GM20431 (cell line): ENCODE data around the gene NFKBIE.

ENCODE experiments used
- in situ Hi-C: fragments of 300-500 bp; cut with MseI, MboI; formaldehyde crosslinking; loops from one replicate; pipeline ENCODE4 v1.15.0; 2020; ENCODE audit warnings: low sequenced_read_pairs; ENCODE audit not compliant: unreplicated experiment

NFKBIE gene

GRCh38 chr6:44298055-44298803 lies 32.9 kb upstream of the NFKBIE start:
- in situ Hi-C loops, result no loop called here

DNA sequence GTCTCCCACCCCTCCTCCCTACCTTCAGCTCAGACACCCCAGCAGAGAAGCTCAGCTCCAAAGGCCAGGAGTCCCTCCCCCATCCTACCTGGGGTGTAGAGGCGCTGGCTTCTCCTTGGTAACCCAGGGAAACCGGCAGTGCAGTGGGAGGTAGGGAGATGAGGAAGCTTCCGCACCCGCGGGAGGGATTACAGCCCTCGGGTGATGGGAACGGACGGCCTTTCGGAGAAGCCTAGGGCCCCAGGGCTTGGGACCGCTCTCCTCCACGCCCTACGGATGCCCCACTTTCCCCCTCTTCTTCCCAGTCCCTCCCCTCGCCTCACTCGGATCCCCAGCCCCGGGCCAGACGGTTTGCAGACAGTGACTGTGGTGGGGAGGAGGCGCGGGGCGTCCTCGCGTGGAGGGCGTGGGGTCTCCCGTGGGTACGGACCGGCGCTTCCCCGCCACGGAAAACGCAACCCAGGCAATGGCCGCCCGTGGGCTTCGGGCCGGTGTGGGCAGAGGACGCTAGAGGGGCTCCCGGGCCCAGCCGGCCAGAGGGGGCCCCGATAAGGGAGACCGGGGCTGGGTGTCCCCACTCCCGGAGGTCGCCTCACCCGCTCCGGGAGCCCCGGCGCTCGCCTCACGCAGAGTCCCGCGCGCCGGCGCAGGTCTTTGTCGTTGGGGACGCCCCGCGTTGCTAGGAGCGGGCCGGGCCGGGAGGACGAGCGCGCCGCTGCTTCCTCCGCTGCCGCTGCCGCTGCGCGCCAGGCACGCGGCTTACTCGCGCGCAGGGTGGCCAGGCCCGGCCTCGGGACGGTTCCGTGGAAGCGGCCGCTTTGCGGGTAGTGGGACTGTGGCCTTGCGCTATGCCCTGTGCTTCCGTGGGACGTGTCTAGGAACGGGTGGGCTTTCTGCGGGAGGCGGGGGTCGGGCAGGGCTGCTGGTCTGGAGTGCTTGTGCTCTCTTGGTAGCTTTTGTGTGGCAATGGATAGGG lies 32.0 kb upstream of the NFKBIE start:
- in situ Hi-C loops, result no loop called here

DNA sequence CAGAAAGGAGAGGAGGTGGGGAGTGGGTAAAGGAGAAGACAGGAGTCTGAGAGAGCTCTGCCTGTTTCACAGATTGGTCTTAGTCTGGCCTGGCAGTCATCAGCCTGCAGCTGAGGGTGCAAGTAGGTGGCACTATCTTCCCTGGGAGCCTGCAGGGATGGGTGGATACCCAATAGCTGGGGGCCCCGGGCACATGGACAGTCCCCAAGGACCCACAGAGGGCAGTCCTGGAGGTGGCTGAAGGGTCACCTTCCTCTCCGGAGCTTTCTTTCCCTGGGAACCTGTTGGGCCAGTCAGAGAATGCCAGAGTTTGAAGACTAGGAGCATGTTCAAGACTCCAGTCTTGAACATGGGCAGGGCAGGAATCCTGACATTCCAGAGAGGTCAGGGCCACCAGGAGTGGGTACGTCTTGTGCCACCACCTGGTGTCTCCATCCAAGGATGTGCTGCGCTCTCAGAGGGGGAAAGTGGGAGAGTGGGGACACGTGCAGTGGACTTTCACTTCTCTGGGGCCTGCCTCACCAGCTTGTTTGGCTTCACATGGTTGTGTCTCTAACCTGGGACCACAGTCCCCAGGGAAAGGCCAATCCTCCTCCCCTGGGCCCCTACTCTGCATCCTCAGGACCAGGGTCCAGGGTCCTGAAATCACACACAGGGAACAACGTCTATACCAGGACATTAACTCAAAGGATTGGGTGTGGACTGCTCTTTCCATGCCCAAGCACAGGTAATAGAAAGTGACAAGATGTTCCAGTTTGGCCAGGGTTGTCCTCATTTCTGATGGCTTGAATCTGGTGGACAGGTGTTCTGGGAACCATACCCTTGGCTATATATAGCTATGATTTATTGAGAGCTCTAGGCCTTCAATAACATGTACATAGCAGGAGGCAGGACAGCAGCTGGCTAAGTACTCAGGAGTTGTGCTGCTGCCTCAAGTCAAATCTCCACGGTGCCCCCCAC lies 29.8 kb upstream of the NFKBIE start:
- in situ Hi-C loops, result no loop called here

DNA sequence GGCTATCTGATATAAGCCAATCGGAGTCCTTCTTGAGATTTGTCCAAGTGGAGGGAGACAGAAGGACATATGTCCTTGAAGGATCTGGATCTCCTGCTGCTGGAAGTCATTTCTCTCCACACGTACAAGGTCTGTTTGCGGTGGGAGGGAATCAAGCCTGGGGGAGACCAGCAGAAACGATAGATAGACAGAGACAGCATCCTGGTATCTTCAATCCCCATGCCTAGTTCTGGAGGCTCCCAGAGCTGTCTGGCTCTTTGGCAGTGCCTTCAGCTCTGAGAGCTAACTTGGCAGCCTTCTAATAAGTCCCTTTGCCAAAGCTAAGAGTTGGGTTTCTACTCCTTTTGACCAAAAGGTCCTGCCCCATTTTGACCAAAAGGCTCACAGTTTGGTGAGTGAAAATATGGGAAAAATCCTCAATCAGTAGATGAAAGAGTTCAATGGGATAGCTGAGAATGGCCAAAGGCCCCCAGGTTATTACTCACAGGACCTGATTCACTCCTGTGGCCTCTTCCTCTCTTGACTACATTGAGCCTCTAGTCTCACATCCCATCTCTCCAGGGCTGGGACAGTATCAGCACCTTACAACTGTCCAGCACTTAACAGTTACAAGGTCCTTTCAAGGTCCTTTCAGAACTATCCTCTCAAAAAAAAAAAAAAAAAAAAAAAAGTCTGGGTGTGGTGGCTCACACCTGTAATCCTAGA lies 27.5 kb upstream of the NFKBIE start:
- in situ Hi-C loops, result no loop called here

DNA sequence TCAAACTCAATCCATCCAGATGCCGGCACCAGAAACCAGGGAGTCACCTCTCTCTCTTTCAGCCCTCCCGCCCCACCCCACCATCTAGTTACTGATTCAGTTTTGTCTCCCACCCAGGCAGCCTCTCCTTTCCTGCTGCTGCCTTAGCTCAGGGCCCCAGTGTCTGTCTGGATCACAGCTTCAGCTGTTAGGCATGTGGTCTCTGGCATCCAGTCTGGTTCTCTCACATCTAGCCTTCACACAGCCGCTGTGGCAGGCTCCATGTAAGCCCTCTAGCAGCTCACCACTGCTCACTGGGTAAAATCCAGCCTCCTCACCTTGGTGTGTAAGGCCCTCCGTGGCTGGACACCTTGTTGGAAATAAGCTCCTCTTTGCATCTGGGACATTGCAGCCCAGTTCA lies 26.5 kb upstream of the NFKBIE start:
- in situ Hi-C loops, result no loop called here

DNA sequence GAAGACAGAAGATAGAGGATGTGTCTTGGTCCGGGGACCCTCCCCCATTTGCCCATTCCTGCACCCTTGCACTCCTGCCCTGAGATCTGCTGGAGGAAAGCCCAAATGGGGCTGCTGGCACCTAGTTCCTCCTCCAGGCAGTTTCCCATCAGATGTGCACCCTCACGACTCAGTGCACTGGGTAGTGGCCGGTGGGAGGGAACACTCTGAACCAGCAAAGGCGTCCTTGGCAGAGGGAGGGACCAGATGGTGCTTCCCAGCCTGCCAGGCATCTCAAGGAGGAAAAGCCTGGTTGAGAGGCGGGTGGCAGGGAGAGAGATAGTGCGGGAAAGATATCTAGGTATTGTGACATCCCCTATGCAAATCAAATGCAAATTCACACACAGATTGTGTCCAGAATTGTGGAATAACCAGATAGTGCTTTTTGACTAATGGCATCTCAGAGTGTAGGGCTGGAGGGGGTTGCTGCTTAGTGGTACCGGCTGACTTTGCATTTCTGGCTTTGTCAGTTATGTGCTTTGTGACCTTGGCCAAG lies 24.4 kb upstream of the NFKBIE start:
- in situ Hi-C loops, result no loop called here

GRCh38 chr6:44286747-44287146 lies 21.4 kb upstream of the NFKBIE start:
- in situ Hi-C loops, result no loop called here

DNA sequence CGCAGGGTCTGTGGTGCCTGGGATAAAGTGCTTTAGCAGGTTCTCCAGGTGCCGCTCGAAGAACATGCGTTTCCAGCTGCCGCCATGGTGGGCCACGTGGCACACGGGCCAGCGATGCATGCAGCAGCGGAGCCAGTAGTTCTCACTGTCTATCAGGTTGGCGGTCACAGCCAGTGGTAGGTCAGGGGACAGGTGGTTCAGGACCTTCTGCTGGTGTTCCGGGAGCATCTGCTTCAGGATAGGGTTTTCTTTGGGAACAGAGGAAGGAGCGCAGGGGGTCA lies 20.9 kb upstream of the NFKBIE start:
- in situ Hi-C loops, result no loop called here

GRCh38 chr6:44285552-44286284 lies 20.4 kb upstream of the NFKBIE start:
- in situ Hi-C loops, result no loop called here

DNA sequence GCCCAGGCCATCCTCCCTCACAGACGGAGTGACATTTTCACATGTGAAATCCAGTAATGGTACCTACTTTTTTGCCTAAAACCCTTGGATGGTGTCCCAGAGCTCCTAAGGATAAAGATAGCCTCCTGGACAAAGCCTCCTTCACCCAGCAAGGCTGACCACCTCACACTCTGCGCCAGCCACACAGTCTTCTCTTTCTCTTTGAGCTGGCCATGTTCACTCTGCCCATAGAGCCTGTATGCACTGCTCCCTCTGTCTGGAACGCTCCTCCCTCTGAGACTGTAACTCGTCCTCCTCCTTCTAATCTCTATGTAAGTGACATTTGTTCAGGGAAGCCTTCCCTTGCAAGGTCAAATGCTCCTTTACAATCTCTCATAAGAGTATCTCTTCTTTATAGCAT lies 19.5 kb upstream of the NFKBIE start:
- in situ Hi-C loops, result no loop called here

- in situ Hi-C loops, result no loop called here
These were observed 18.8 kb upstream of the NFKBIE start for GRCh38 chr6:44284121-44284520.

GRCh38 chr6:44278774-44279697 lies 13.7 kb upstream of the NFKBIE start:
- in situ Hi-C loops, result loop anchor here (10.0 kb wide), 1 partner anchor 56 kb away; no protein-coding TSS in a partner anchor

DNA sequence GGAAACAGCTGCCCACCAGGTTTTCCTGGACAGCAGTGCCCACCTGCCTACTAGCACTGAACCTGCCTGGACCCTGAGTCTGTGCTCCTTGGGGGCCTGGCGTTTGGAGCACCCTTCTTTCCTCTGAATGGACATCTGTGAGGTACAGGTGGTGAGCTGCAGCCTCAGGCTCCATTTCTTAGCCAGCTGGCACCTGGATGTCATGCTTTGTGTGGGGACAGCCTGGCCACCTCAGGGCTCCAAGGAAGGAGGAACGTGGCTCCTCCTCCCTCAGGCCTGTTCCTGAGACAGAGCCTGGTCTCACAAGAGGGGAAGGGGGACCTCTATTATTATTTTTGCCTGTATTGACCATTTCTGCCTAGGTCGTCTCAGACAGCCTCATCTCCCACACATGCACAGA lies 13.0 kb upstream of the NFKBIE start:
- in situ Hi-C loops, result loop anchor here (10.0 kb wide), 1 partner anchor 56 kb away; no protein-coding TSS in a partner anchor

- in situ Hi-C loops, result loop anchor here (10.0 kb wide), 1 partner anchor 57 kb away; no protein-coding TSS in a partner anchor
These were observed 12.4 kb upstream of the NFKBIE start for GRCh38 chr6:44277763-44278162.

DNA sequence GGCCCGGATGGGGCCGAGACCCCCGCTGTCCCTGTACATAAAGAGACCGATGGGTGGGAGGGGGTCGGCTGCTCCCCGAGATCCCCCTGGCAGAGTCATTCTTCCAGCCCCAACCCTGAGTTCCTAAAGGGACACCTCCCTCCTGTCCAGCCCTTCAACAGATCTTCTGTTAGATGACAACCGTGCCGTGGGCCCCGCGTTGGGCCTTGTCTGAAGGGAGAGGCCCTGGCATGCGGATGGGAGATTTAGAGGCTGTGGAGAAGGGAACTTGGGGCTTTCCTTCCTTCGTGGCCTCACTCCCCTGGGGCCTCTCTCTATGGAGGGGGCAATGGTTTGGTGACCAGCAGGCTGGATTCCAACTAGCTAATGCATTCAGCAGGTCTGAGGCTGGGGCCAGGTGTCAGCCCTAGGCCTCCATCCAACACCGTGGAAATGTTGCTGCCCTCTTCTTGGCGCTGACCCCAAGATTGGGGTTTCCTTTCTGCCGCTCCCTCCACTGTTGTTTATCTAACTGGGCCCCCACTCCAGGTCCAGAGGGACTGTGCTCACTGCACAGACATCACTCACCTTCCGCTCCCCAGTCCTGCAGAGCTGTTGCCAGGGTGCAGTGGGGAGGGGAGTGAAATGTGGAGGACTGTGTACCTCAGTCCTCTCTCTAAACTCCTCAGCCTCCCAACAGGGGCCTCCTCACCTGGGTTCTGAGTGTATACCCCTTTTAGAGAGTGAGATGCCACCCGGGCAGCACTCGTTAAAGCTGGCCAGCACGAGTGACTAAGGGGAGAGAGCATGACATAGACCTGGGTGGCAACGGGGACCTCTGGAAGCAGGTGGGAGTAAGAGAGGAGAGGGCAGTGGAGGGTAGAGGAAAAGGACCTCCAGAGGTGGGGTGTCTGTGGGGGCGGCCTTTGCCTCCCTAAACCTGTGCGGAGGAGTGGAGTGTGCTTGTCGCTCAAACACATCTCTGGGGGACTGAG lies 11.6 kb upstream of the NFKBIE start:
- in situ Hi-C loops, result loop anchor here (10.0 kb wide), 1 partner anchor 58 kb away; no protein-coding TSS in a partner anchor
